A549 treated with AZD9567 at 1 μM for 4 hours (cell line): Measurements from ENCODE around the gene CYTH2. TPM values are rescaled to one million over a fixed set of nuclear protein-coding genes. Genes with fewer than 3 reads are reported as not detected.

Experiments
- total RNA-seq: library from RNA; stranded (reverse); fragments of 200-300 nt; extraction: Qiagen RNA extraction; gene quantifications from 5 replicates; pipeline ENCODE4 v1.2.3, GENCODE V29; 2022; ENCODE audit not compliant: insufficient read depth

Gene CYTH2
- 60.6 to 75.4 TPM (median 68.5 TPM) in 5 replicates for total RNA-seq

GRCh38 chr19:48469289-48469881, at the start of gene CYTH2:
TSS of gene CYTH2 (plus strand) at chr19:48469369. CDS start at chr19:48469508, 139 bp downstream.

GRCh38 chr19:48445606-48446481, 23.3 kb upstream of the CYTH2 start, which contains the start of gene GRWD1:
TSS of gene GRWD1 (plus strand) at chr19:48445983. CDS start at chr19:48446006, 23 bp downstream.

GRCh38 chr19:48455171-48455907, 13.8 kb upstream of the CYTH2 start, which contains the start of gene KCNJ14:
TSS of gene KCNJ14 (plus strand) at chr19:48455574. CDS start at chr19:48461725, 6,151 bp downstream.

GRCh38 chr19:48511800-48512503, 42.8 kb downstream of the CYTH2 start, which contains the start of gene LMTK3:
TSS of gene LMTK3 (minus strand) at chr19:48511835. CDS start at chr19:48511576, 259 bp downstream.

Other genes with a start within 250 kb of the CYTH2 start
- gene CARD8, start 213.5 kb upstream of the CYTH2 start, total RNA-seq, result 14.7 to 29.8 TPM (median 15.2 TPM) in 5 replicates
- 5.8 to 10.1 TPM (median 6.0 TPM) in 5 replicates for gene ZNF114, start 199.3 kb upstream of the CYTH2 start, total RNA-seq
- 325 to 465 TPM (median 421 TPM) in 5 replicates for gene EMP3, start 143.8 kb upstream of the CYTH2 start, total RNA-seq
- gene TMEM143, start 105.4 kb upstream of the CYTH2 start, total RNA-seq, result 1.8 to 5.3 TPM (median 3.8 TPM) in 5 replicates
- 2.4 to 6.0 TPM (median 3.0 TPM) in 5 replicates for gene SYNGR4, start 105.0 kb upstream of the CYTH2 start, total RNA-seq
- 388 to 423 TPM (median 399 TPM) in 5 replicates for gene KDELR1, start 77.8 kb upstream of the CYTH2 start, total RNA-seq
- 5.1 to 8.8 TPM (median 7.8 TPM) in 5 replicates for gene GRIN2D, start 75.7 kb upstream of the CYTH2 start, total RNA-seq
- 97.8 to 124 TPM (median 112 TPM) in 5 replicates for gene GRWD1, start 23.4 kb upstream of the CYTH2 start, total RNA-seq
- gene KCNJ14, start 13.8 kb upstream of the CYTH2 start, total RNA-seq, result 1.1 to 2.5 TPM (median 1.3 TPM) in 4 of 5 replicates, not detected in the other
- gene LMTK3, start 42.5 kb downstream of the CYTH2 start, total RNA-seq, result 3.6 to 4.3 TPM (median 4.0 TPM) in 5 replicates
- 14.1 to 16.2 TPM (median 14.9 TPM) in 5 replicates for gene SULT2B1, start 82.8 kb downstream of the CYTH2 start, total RNA-seq
- gene SPACA4, start 137.4 kb downstream of the CYTH2 start, total RNA-seq, result not detected in 5 replicates
- 0.21 to 0.33 TPM (median 0.31 TPM) in 4 of 5 replicates, not detected in the other for gene FAM83E, start 145.7 kb downstream of the CYTH2 start, total RNA-seq
- gene RPL18, start 149.8 kb downstream of the CYTH2 start, total RNA-seq, result 3,115 to 3,428 TPM (median 3,246 TPM) in 5 replicates
- gene SPHK2, start 150.1 kb downstream of the CYTH2 start, total RNA-seq, result 9.2 to 14.7 TPM (median 13.2 TPM) in 5 replicates
- gene DBP, start 168.0 kb downstream of the CYTH2 start, total RNA-seq, result 1.7 to 2.8 TPM (median 2.3 TPM) in 5 replicates
- 4.4 to 12.3 TPM (median 9.8 TPM) in 5 replicates for gene CA11, start 176.8 kb downstream of the CYTH2 start, total RNA-seq
- gene NTN5, start 203.6 kb downstream of the CYTH2 start, total RNA-seq, result 0.26 to 0.48 TPM (median 0.29 TPM) in 4 of 5 replicates, not detected in the other
- gene FUT2, start 226.6 kb downstream of the CYTH2 start, total RNA-seq, result not detected in 5 replicates